Cortex of kidney (tissue), 1 donor: ENCODE data around the gene E4F1.
"Not testable (repeated sequence)": the region's sequence is repeated elsewhere in the genome, so short reads cannot be mapped to it uniquely, and the experiment has no call there.

Experiments
- DNase-seq: peaks from one replicate; lab custom pipeline; 2025; lab: John Stamatoyannopoulos, UW

E4F1 gene

GRCh38 chr16:2230376-2230775 is 7.0 kb downstream of the E4F1 start:
- no peak for DNase-seq

GRCh38 chr16:2231016-2231931 is 7.9 kb downstream of the E4F1 start:
- DNase-seq, result no peak

- no peak for DNase-seq
These were observed 9.0 kb downstream of the E4F1 start for GRCh38 chr16:2232094-2232990.

- DNase-seq, result no peak
These were observed 9.8 kb downstream of the E4F1 start for GRCh38 chr16:2233046-2233775.

GRCh38 chr16:2233872-2234812 is 10.8 kb downstream of the E4F1 start:
- DNase-seq, result no peak

- DNase-seq, result no peak
These were observed 11.4 kb downstream of the E4F1 start for GRCh38 chr16:2234813-2235170.

GRCh38 chr16:2235234-2235651 is 11.9 kb downstream of the E4F1 start:
- no peak for DNase-seq

- DNase-seq, result no peak
These were observed 12.4 kb downstream of the E4F1 start for GRCh38 chr16:2235695-2236336.

GRCh38 chr16:2236337-2237101 is 13.1 kb downstream of the E4F1 start, which contains the start of gene DNASE1L2:
DNASE1L2 (plus strand) TSS chr16:2236444; CDS start chr16:2236817, 373 bp downstream.
- no peak for DNase-seq

- no peak for DNase-seq
These were observed 13.7 kb downstream of the E4F1 start for GRCh38 chr16:2237102-2237482.

GRCh38 chr16:2237493-2238149 is 14.2 kb downstream of the E4F1 start:
- no peak for DNase-seq

- DNase-seq, result no peak
These were observed 14.9 kb downstream of the E4F1 start for GRCh38 chr16:2238150-2238837.

- no peak for DNase-seq
These were observed 15.7 kb downstream of the E4F1 start for GRCh38 chr16:2238838-2239675.

- DNase-seq, result not testable (repeated sequence)
These were observed 16.9 kb downstream of the E4F1 start for GRCh38 chr16:2240331-2240730.

- DNase-seq, result no peak
These were observed 19.2 kb downstream of the E4F1 start for GRCh38 chr16:2242598-2242997.

GRCh38 chr16:2243031-2243528 is 19.7 kb downstream of the E4F1 start:
- no peak for DNase-seq

- no peak for DNase-seq
These were observed 20.4 kb downstream of the E4F1 start for GRCh38 chr16:2243781-2244180.
